ENCODE data around the gene SRP9. TPM values are rescaled to one million over a fixed set of nuclear protein-coding genes. Genes with fewer than 3 reads are reported as not detected.
"Not testable (repeated sequence)": the region's sequence is repeated elsewhere in the genome, so short reads cannot be mapped to it uniquely, and the experiment has no call there.

The SRP9 gene
- total RNA-seq, 1 experiment from 2014 or later: 282 TPM

GRCh38 chr1:225809842-225810578, 32.4 kb downstream of the SRP9 start, which contains the start of gene EPHX1:
Gene EPHX1 (plus strand): TSS chr1:225810124. CDS start chr1:225828730, 18,606 bp downstream.
- peaks cover 36% of the 10 kb centered on the region for H3K4me1 ChIP-seq (ENCODE audit: control insufficient read depth, insufficient read depth, low read length)
- BruUV-seq (replicated peaks): no TSS peak
- DNase-seq (ENCODE audit: low read depth, low spot score) (peak; percentile 33), ATAC-seq (peak; percentile 97)
- no peaks in the 10 kb centered on the region for H3K9me3 ChIP-seq (ENCODE audit: control insufficient read depth, insufficient read depth, low read depth, low read length)
- peak within 1 kb of the TSS; percentile 61 for H3K27ac ChIP-seq (ENCODE audit: low read length)
- in situ Hi-C loops (cut with HindIII; ENCODE audit: low pct_unique_long_range_greater_than_20kb, low sequenced_read_pairs) (no loop called here), intact Hi-C loops (cut with micrococcal nuclease; ENCODE audit: unreplicated experiment) (no loop called here)
- no peaks in the 10 kb centered on the region for H3K27me3 ChIP-seq (ENCODE audit: control insufficient read depth, insufficient read depth, low read length)
- ChIA-PET POLR2A (no interaction called here), CTCF (interaction anchor here (0.5 to 1.3 kb wide), 5 partner anchors 14 to 344 kb away, joined by 3 to 6 read pairs (median 3); partner anchors contain the start of gene SRP9)
- TF ChIP-seq REST (IDR thresholded peaks at IDR 0.05; ENCODE audit: insufficient read depth in 1 of 2, low read depth in 2 of 2, low read length in 1 of 2) (no peak), SIN3A (IDR thresholded peaks at IDR 0.05; ENCODE audit: borderline replicate concordance, insufficient read depth, low read depth, low read length) (peak; percentile 46; the same call in 1 of the 2 replicates), TCF7L2 (IDR thresholded peaks at IDR 0.05; ENCODE audit: low read depth, low read length) (no peak), CTCF (IDR thresholded peaks at IDR 0.05) (no peak; the same call in 1 of the 2 replicates), POLR2AphosphoS5 (IDR thresholded peaks at IDR 0.05; ENCODE audit: low read depth, low read length) (peak; percentile 90; the same call in 1 of the 2 replicates)
- no peaks in the 10 kb centered on the region for H3K36me3 ChIP-seq (ENCODE audit: control insufficient read depth, insufficient read depth, low read length)
- peak within 1 kb of the TSS; percentile 62 to 68 for H3K4me3 ChIP-seq (ENCODE audit: low read depth in 2 of 2, low read length in 2 of 2)

GRCh38 chr1:225810579-225811538, 33.2 kb downstream of the SRP9 start:
- intact Hi-C loops (cut with micrococcal nuclease; ENCODE audit: unreplicated experiment); H3K36me3 ChIP-seq (ENCODE audit: control insufficient read depth, insufficient read depth, low read length); H3K27me3 ChIP-seq (ENCODE audit: control insufficient read depth, insufficient read depth, low read length); ATAC-seq; in situ Hi-C loops (cut with HindIII; ENCODE audit: low pct_unique_long_range_greater_than_20kb, low sequenced_read_pairs); H3K9me3 ChIP-seq (ENCODE audit: control insufficient read depth, insufficient read depth, low read depth, low read length); DNase-seq (ENCODE audit: low read depth, low spot score): not testable (repeated sequence)
- H3K27ac ChIP-seq (ENCODE audit: low read length): peak overlapping the region; percentile 61
- ChIA-PET CTCF (interaction anchor here (0.6 to 1.0 kb wide), 3 partner anchors 22 to 34 kb away, joined by 3 to 6 read pairs (median 3); partner anchors contain the start of gene SRP9), POLR2A (interaction anchor here (0.8 kb wide), 1 partner anchor 299 kb away, joined by 8 read pairs; no protein-coding TSS in a partner anchor)
- BruUV-seq (replicated peaks): TSS peak; percentile 71
- peaks cover 36% of the 10 kb centered on the region for H3K4me1 ChIP-seq (ENCODE audit: control insufficient read depth, insufficient read depth, low read length)
- TF ChIP-seq CTCF (IDR thresholded peaks at IDR 0.05) (0 out of 2 replicates have a peak, but pooled peaks have one; percentile 12), TCF7L2 (IDR thresholded peaks at IDR 0.05; ENCODE audit: low read depth, low read length) (0 out of 2 replicates have a peak, but pooled peaks have one; percentile 29)
- peak overlapping the region; percentile 62 to 68 for H3K4me3 ChIP-seq (ENCODE audit: low read depth in 2 of 2, low read length in 2 of 2)

Data from Panc1 (cell line).